GM12891 (cell line): ENCODE results near the gene GON4L.
"Not testable (repeated sequence)": the region's sequence is repeated elsewhere in the genome, so short reads cannot be mapped to it uniquely, and the experiment has no call there.

Source experiments
- DNase-seq: peaks from one replicate; pipeline ENCODE4 v3.0.0; 2011; ENCODE audit warnings: low spot score; ENCODE audit not compliant: insufficient read length
- FAIRE-seq: peaks from 2 replicates; lab custom pipeline; 2011; peaks lifted over from hg19 to GRCh38; lab: Jason Lieb, UNC
- PAX5 ChIP-seq: IDR thresholded peaks from 2 replicates; pipeline ENCODE4 v1.6.1; 2011; ENCODE audit warnings: low read length, moderate library complexity, mild to moderate bottlenecking; ENCODE audit not compliant: insufficient read depth, severe bottlenecking
- POLR2A ChIP-seq: IDR thresholded peaks from 2 replicates; pipeline ENCODE4 v1.6.1; 2011; ENCODE audit warnings: low read depth, low read length, control low read depth
- POLR2AphosphoS5 ChIP-seq: IDR thresholded peaks from 2 replicates; pipeline ENCODE4 v1.6.1; 2011; ENCODE audit warnings: low read depth, low read length, control low read depth
- POU2F2 ChIP-seq: IDR thresholded peaks from 2 replicates; pipeline ENCODE4 v1.6.1; 2011; ENCODE audit warnings: low read depth, mild to moderate bottlenecking, control low read depth, low read length, moderate library complexity
- SPI1 ChIP-seq: IDR thresholded peaks from 2 replicates; pipeline ENCODE4 v1.6.1; 2011; ENCODE audit warnings: low read depth, low read length, control low read depth
- TAF1 ChIP-seq: IDR thresholded peaks from 2 replicates; pipeline ENCODE4 v1.6.1; 2011; ENCODE audit warnings: low read depth, low read length, control low read depth

GON4L gene

GRCh38 chr1:155859234-155859829 lies 2.3 kb upstream of the GON4L start, which contains the start of gene SYT11:
SYT11 (plus strand) TSS chr1:155859567; CDS start chr1:155859762, 195 bp downstream.
- FAIRE-seq, result peak; percentile 84
- DNase-seq, result peak; percentile 65
- TF ChIP-seq POLR2A (peak; percentile 42; the same call in 1 of the 2 replicates), PAX5 (no peak), SPI1 (peak; percentile 62)

GRCh38 chr1:155858800-155859233 lies 1.8 kb upstream of the GON4L start:
- TF ChIP-seq POLR2A (no peak), PAX5 (no peak), POLR2AphosphoS5 (no peak), TAF1 (no peak), POU2F2 (no peak), SPI1 (no peak)
- FAIRE-seq (no peak), DNase-seq (no peak)

- DNase-seq (no peak), FAIRE-seq (no peak)
- TF ChIP-seq PAX5, result no peak
- no peak for TF ChIP-seq POU2F2
- TF ChIP-seq SPI1, result no peak
- TF ChIP-seq POLR2A, result no peak
- no peak for TF ChIP-seq POLR2AphosphoS5
- TF ChIP-seq TAF1, result no peak
Measured at GRCh38 chr1:155856257-155856974, 598 bp downstream of the GON4L start.

- DNase-seq (no peak), FAIRE-seq (no peak)
- TF ChIP-seq TAF1 (no peak), POLR2A (no peak), PAX5 (no peak), POLR2AphosphoS5 (no peak), SPI1 (no peak), POU2F2 (no peak)
Measured at GRCh38 chr1:155850345-155850744, 6.7 kb downstream of the GON4L start.

GRCh38 chr1:155847823-155848529 lies 9.0 kb downstream of the GON4L start:
- TF ChIP-seq POLR2A (no peak), TAF1 (no peak), PAX5 (no peak), POLR2AphosphoS5 (no peak), POU2F2 (no peak), SPI1 (no peak)
- no peak for FAIRE-seq
- no peak for DNase-seq

GRCh38 chr1:155844860-155845421 lies 12.1 kb downstream of the GON4L start:
- DNase-seq (no peak), FAIRE-seq (no peak)
- TF ChIP-seq POLR2A, result no peak
- no peak for TF ChIP-seq PAX5
- TF ChIP-seq SPI1, result no peak
- no peak for TF ChIP-seq POLR2AphosphoS5
- TF ChIP-seq TAF1, result no peak

GRCh38 chr1:155840386-155840785 lies 16.6 kb downstream of the GON4L start:
- FAIRE-seq (no peak), DNase-seq (no peak)
- TF ChIP-seq POU2F2 (no peak), POLR2A (no peak), PAX5 (no peak), SPI1 (no peak), POLR2AphosphoS5 (no peak), TAF1 (no peak)

- FAIRE-seq (no peak), DNase-seq (no peak)
- no peak for TF ChIP-seq POU2F2
- no peak for TF ChIP-seq SPI1
Measured at GRCh38 chr1:155835548-155835947, 21.5 kb downstream of the GON4L start.

- DNase-seq, FAIRE-seq: not testable (repeated sequence)
Measured at GRCh38 chr1:155834927-155835399, 22.1 kb downstream of the GON4L start.
